Neural cell (in vitro differentiated cells): Measurements from ENCODE around the gene RILPL2. TPM values are rescaled to one million over a fixed set of nuclear protein-coding genes. Genes with fewer than 3 reads are reported as not detected.
"Not testable (repeated sequence)": the region's sequence is repeated elsewhere in the genome, so short reads cannot be mapped to it uniquely, and the experiment has no call there.

Experiments used
- H2AFZ ChIP-seq: fragments of 200-600, 300-800 bp; sonication (generic), shearing (Covaris generic); 2 replicates; pipeline ENCODE4 v1.6.0; 2014; ENCODE audit warnings: low read depth, mild to moderate bottlenecking, antibody characterized with exemption, low read length, moderate library complexity
- H3F3A ChIP-seq: fragments of 200-600 bp; shearing (Covaris generic); 2 replicates; pipeline ENCODE4 v1.6.1; 2016; ENCODE audit warnings: mild to moderate bottlenecking, moderate library complexity, mixed read lengths, antibody characterized with exemption, low read length; ENCODE audit not compliant: insufficient read depth, poor library complexity, severe bottlenecking
- H3K27ac ChIP-seq: fragments of 200-600, 300-800 bp; sonication (generic), shearing (Covaris generic); 2 replicates; pipeline ENCODE4 v1.5.1; 2014; ENCODE audit warnings: mild to moderate bottlenecking, low read length, moderate library complexity
- H3K27me3 ChIP-seq: fragments of 300-800, 200-600 bp; sonication (generic), shearing (Covaris generic); 2 replicates; pipeline ENCODE4 v1.6.0; 2014; ENCODE audit warnings: mild to moderate bottlenecking, low read depth, low read length, moderate library complexity; ENCODE audit not compliant: insufficient read depth
- H3K36me3 ChIP-seq: fragments of 300-800, 200-600 bp; sonication (generic), shearing (Covaris generic); 2 replicates; pipeline ENCODE4 v1.5.1; 2014; ENCODE audit warnings: mild to moderate bottlenecking, antibody characterized with exemption, low read length, moderate library complexity; ENCODE audit not compliant: insufficient read depth
- H3K4me2 ChIP-seq: fragments of 300-800, 200-600 bp; sonication (generic), shearing (Covaris generic); 2 replicates; pipeline ENCODE4 v1.6.0; 2014; ENCODE audit warnings: mild to moderate bottlenecking, low read length
- H3K4me3 ChIP-seq: fragments of 300-800, 200-600 bp; sonication (generic), shearing (Covaris generic); 2 replicates; pipeline ENCODE4 v1.5.1; 2014; ENCODE audit warnings: mild to moderate bottlenecking, low read length, moderate library complexity
- H3K79me2 ChIP-seq: fragments of 200-600 bp; shearing (Covaris generic); replicated peaks from 2 replicates; pipeline ENCODE4 v1.6.0; 2014; ENCODE audit warnings: mild to moderate bottlenecking, low read length, moderate library complexity; ENCODE audit not compliant: insufficient read depth
- H3K9ac ChIP-seq: fragments of 300-800, 200-600 bp; sonication (generic), shearing (Covaris generic); 2 replicates; pipeline ENCODE4 v1.6.1; 2016; ENCODE audit warnings: mild to moderate bottlenecking, low read length, mixed read lengths
- H3K9me2 ChIP-seq: fragments of 200-600 bp; shearing (Covaris generic); 2 replicates; pipeline ENCODE4 v1.6.1; 2016; ENCODE audit warnings: mild to moderate bottlenecking, low read length, mixed read lengths; ENCODE audit not compliant: insufficient read depth
- H3K9me3 ChIP-seq: fragments of 200-600, 300-800 bp; sonication (generic), shearing (Covaris generic); 2 replicates; pipeline ENCODE4 v1.6.1; 2016; ENCODE audit warnings: mild to moderate bottlenecking, mixed run types, low read length, moderate library complexity, mixed read lengths
- H4K20me1 ChIP-seq: fragments of 200-600 bp; shearing (Covaris generic); 2 replicates; pipeline ENCODE4 v1.6.1; 2016; ENCODE audit warnings: mild to moderate bottlenecking, mixed run types; ENCODE audit not compliant: insufficient read depth
- CTCF ChIP-seq: fragments of 450-650 bp; IDR thresholded peaks from 2 replicates; pipeline ENCODE4 v1.5.1; 2014; ENCODE audit warnings: antibody characterized with exemption, mild to moderate bottlenecking, moderate library complexity; ENCODE audit not compliant: poor library complexity, severe bottlenecking
- EP300 ChIP-seq: fragments of 450-650 bp; conservative IDR thresholded peaks from 2 replicates; pipeline ENCODE4 v1.6.1; 2014; ENCODE audit warnings: antibody characterized with exemption, mild to moderate bottlenecking, moderate library complexity; ENCODE audit not compliant: poor library complexity, severe bottlenecking
- EZH2 ChIP-seq: fragments of 200-600, 300-800 bp; shearing (Covaris generic), sonication (generic); IDR thresholded peaks from 2 replicates; pipeline ENCODE4 v1.6.1; 2014; ENCODE audit warnings: antibody characterized with exemption, low read length, borderline replicate concordance, mild to moderate bottlenecking; ENCODE audit not compliant: insufficient read depth, poor library complexity, severe bottlenecking
- MXI1 ChIP-seq: fragments of 450-650 bp; conservative IDR thresholded peaks from 2 replicates; pipeline ENCODE4 v1.6.1; 2014; ENCODE audit warnings: antibody characterized with exemption, mild to moderate bottlenecking; ENCODE audit not compliant: poor library complexity, severe bottlenecking
- POLR2AphosphoS5 ChIP-seq: IDR thresholded peaks from 2 replicates; pipeline ENCODE4 v1.6.1; 2012
- RAD21 ChIP-seq: fragments of 450-650 bp; conservative IDR thresholded peaks from 2 replicates; pipeline ENCODE4 v1.6.1; 2014; ENCODE audit warnings: antibody characterized with exemption, mild to moderate bottlenecking, moderate library complexity
- REST ChIP-seq: IDR thresholded peaks from 2 replicates; pipeline ENCODE4 v1.6.1; 2012; ENCODE audit warnings: borderline replicate concordance
- SMC3 ChIP-seq: fragments of 450-650 bp; conservative IDR thresholded peaks from 2 replicates; pipeline ENCODE4 v1.6.1; 2014; ENCODE audit warnings: antibody characterized with exemption, mild to moderate bottlenecking, moderate library complexity; ENCODE audit not compliant: poor library complexity
- TAF1 ChIP-seq: IDR thresholded peaks from 2 replicates; pipeline ENCODE4 v1.6.1; 2012; ENCODE audit warnings: low read depth
- polyA plus RNA-seq: library from polyadenylated mRNA; depleted of rRNA; stranded (reverse); fragments of >200 nt; gene quantifications from 2 replicates; pipeline ENCODE4 v1.2.3, GENCODE V29; 2014

Gene RILPL2
- polyA plus RNA-seq, 1 donor from 2014 or later: 0.07 TPM

GRCh38 chr12:123410041-123410412, 26.5 kb downstream of the RILPL2 start:
- H3K27ac ChIP-seq: no peak overlapping the region
- H2AFZ ChIP-seq: no peak overlapping the region
- TF ChIP-seq TAF1 (no peak), EZH2 (no peak), POLR2AphosphoS5 (no peak), CTCF (no peak), SMC3 (no peak), MXI1 (no peak), REST (no peak), EP300 (no peak), RAD21 (no peak)
- H3K9me3 ChIP-seq: no peaks in the 10 kb centered on the region
- no peak overlapping the region for H3K4me2 ChIP-seq
- no peaks in the 10 kb centered on the region for H3K27me3 ChIP-seq
- H3K9me2 ChIP-seq: no peaks in the 10 kb centered on the region
- H3K4me3 ChIP-seq: no peak overlapping the region
- no peaks in the 10 kb centered on the region for H3K79me2 ChIP-seq
- H3F3A ChIP-seq: no peaks in the 10 kb centered on the region
- H4K20me1 ChIP-seq: no peaks in the 10 kb centered on the region
- H3K9ac ChIP-seq: no peak overlapping the region
- H3K36me3 ChIP-seq: no peaks in the 10 kb centered on the region

- H3K4me2 ChIP-seq, H3F3A ChIP-seq, H3K27me3 ChIP-seq, H3K9ac ChIP-seq, H3K79me2 ChIP-seq, H3K9me3 ChIP-seq, H3K27ac ChIP-seq, H3K36me3 ChIP-seq, H3K9me2 ChIP-seq, H4K20me1 ChIP-seq, H2AFZ ChIP-seq, H3K4me3 ChIP-seq: not testable (repeated sequence)
Observed at GRCh38 chr12:123409284-123410040, 27.0 kb downstream of the RILPL2 start.

- not testable (repeated sequence) for H3K27me3 ChIP-seq, H3K79me2 ChIP-seq, H3K36me3 ChIP-seq, H3K27ac ChIP-seq, H3F3A ChIP-seq, H3K4me2 ChIP-seq, H3K4me3 ChIP-seq, H2AFZ ChIP-seq, H3K9ac ChIP-seq, H3K9me3 ChIP-seq, H3K9me2 ChIP-seq, H4K20me1 ChIP-seq
Observed at GRCh38 chr12:123408619-123409018, 27.9 kb downstream of the RILPL2 start.

- H3K9ac ChIP-seq, H3K4me3 ChIP-seq, H3K27me3 ChIP-seq, H3K79me2 ChIP-seq, H3F3A ChIP-seq, H2AFZ ChIP-seq, H3K4me2 ChIP-seq, H3K9me2 ChIP-seq, H3K9me3 ChIP-seq, H3K36me3 ChIP-seq, H3K27ac ChIP-seq, H4K20me1 ChIP-seq: not testable (repeated sequence)
Observed at GRCh38 chr12:123407934-123408333, 28.6 kb downstream of the RILPL2 start.

- H3F3A ChIP-seq, H3K27ac ChIP-seq, H3K4me2 ChIP-seq, H3K4me3 ChIP-seq, H3K27me3 ChIP-seq, H3K9ac ChIP-seq, H3K9me3 ChIP-seq, H2AFZ ChIP-seq, H3K9me2 ChIP-seq, H4K20me1 ChIP-seq, H3K36me3 ChIP-seq, H3K79me2 ChIP-seq: not testable (repeated sequence)
Observed at GRCh38 chr12:123407269-123407668, 29.2 kb downstream of the RILPL2 start.
